NAMALWA (cell line): ENCODE data around the gene RARA.
A peak's percentile ranks its signal among the peaks of the same experiment; 100 is the strongest.

Experiments
- DNase-seq: peaks from one replicate; pipeline ENCODE4 v3.0.0-alpha.2; 2015; ENCODE audit warnings: low spot score

Gene RARA

DNA sequence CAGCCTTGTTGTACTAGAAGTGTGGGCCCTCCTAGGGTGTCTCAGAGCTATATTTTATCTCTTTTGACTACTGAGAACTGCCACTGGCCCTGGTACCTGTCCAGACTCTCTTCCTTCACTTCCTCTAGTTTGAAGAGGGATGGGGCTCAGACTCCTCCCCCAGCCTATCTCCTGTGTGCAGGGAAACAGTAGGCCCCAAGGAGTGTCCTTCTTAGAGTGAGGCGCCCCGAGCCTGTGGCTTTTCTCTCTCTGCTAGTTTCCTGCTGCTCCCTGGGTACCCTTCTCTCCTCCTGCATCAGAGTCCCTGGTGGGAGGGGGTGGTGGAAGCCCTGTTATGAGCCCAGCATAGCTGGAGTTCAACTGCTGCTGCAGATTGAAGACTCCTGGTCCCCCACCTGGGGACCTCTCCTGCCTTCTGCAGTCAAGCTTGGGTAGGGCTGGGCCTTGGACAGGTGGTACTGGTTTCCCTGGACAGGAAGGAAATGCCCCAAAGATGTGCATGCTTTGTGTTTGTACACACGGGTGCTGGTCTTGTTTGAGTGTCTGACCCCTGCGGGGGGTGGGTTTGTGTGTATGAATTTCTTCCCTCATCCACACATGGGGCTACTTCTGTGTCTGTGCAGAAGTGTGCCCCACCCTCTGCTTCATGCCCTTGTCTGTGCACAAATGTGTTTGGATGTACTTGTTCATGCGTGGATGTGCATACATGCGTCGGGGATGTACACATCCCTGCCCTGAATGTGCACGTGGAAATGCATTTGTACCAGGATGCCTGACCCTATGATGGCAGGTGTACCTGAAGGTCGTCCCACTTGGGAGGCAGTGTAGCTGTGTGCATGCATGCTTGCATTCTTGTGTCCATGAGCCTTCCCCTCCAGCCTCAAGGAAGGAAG is 6.9 kb downstream of the RARA start:
- DNase-seq = no peak

- no peak for DNase-seq
Observed at GRCh38 chr17:40316571-40317344, 7.8 kb downstream of the RARA start.

- peak; percentile 74 for DNase-seq
Observed at GRCh38 chr17:40317345-40317873, 8.4 kb downstream of the RARA start.

DNA sequence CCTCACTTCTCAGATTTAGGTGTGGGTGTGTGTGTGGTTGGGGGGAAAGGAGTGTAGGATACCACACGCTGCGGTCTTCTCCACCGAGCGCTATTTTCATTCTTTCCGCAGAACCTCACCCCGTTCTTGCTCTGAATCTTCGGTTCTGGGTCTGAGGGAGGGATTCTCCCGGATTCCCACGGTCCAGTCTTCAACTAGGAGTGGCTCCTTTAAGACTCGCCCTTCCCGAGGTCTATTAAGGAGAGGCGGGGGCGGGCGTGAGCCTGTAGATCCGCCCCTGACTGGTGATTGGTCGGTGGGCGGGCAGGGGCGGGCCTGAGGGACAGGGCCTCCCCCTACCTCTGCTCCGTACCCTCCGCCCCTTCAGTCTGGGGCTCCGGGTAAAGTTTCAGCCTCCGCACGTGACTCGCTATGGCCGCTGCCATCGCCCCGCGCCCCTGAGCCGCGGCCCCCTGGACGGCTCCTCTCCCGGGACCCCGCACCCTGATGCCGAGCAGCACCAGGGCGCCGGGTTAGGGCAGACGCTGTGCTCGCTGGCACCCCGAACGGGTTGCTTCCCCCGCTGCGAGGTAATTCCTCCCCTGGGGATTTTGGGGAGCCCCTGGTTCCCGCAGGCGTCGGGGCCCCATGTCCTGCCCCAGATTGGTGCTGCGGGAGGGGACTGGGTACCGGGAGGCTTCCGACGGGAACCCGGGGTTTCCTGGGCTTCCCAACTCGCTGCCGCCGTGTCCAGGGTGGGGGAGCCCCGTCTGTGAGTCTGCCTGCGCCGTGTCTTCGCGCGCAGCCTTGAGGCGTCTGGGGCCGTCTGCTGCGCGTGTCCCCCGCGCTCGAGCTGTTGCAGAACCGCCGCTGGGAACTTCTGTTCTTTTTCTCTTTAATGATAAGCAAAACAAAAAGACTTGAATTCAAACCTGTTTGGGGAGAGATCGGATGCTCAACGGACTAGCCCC is 9.2 kb downstream of the RARA start:
- DNase-seq = peak; percentile 95

GRCh38 chr17:40318830-40319391 is 9.9 kb downstream of the RARA start:
- no peak for DNase-seq

DNA sequence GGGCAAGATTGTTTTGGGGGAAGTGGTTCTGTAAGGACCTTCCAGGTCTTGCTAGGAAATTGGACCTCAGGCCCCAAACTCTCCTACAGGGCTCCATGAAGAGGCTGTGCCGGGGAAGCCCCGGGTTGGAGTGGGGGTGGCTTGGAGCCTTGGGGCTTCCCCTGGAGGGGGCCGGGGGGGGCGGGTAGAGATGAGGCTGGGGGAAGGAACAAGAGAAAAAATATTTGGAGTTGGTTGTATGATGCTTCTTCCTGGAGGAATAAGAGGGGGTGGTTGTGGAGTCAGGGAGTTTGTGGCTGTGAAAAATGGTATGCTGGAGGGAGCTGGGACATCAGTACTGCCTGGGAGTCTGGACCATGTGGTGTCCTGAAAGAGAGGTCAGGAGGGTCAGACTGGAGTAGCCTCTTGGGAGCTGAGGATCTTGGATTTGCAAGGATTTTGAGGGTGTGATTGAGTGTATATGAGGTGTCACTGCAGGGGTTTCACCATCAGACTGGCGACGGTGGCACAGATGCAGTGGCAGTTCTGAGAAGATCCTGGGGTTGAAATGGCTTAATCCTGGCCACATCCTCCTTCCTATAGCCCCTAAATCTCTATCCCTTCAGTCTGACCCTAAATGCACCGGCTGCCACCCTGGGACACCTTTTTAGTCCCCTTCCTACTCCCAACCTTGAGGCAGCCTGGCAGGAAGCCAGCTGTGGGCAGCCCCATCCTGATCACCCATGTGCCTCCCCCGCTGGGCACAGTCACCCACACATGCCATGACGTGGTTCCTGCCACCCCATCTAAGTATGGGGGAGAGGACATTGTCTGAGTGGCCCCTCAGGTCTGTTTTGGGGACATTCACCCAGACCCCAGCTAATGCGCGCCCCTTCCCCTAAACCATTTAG is 10.9 kb downstream of the RARA start:
- DNase-seq = no peak

- DNase-seq = no peak
Observed at GRCh38 chr17:40320756-40321523, 12.0 kb downstream of the RARA start.

DNA sequence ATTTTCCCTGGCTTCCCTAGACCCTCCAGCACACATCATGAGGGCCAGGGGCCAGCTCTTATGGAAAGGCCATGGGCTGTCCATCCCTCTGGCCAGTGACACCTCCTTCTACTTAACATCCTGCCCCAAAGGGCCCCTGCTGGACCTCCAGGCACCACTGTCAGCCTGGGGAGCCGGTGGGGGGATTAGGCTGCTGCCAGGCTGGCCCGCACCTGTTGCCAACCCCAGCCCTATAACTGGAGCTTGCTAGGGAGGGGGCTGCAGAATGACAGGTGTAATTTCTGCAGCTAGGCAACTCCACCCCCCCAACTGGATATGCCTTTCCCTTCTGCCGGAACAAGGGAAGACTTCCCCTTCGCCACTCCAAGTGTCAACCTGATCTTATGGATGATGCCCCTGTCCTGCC is 12.5 kb downstream of the RARA start:
- no peak for DNase-seq

GRCh38 chr17:40321961-40322357 is 13.0 kb downstream of the RARA start:
- no peak for DNase-seq

GRCh38 chr17:40322358-40323315 is 13.7 kb downstream of the RARA start:
- peak; percentile 95 for DNase-seq

GRCh38 chr17:40323391-40324381 is 14.7 kb downstream of the RARA start:
- peak; percentile 41 for DNase-seq

- peak; percentile 46 for DNase-seq
Observed at GRCh38 chr17:40325156-40326013, 16.4 kb downstream of the RARA start.

DNA sequence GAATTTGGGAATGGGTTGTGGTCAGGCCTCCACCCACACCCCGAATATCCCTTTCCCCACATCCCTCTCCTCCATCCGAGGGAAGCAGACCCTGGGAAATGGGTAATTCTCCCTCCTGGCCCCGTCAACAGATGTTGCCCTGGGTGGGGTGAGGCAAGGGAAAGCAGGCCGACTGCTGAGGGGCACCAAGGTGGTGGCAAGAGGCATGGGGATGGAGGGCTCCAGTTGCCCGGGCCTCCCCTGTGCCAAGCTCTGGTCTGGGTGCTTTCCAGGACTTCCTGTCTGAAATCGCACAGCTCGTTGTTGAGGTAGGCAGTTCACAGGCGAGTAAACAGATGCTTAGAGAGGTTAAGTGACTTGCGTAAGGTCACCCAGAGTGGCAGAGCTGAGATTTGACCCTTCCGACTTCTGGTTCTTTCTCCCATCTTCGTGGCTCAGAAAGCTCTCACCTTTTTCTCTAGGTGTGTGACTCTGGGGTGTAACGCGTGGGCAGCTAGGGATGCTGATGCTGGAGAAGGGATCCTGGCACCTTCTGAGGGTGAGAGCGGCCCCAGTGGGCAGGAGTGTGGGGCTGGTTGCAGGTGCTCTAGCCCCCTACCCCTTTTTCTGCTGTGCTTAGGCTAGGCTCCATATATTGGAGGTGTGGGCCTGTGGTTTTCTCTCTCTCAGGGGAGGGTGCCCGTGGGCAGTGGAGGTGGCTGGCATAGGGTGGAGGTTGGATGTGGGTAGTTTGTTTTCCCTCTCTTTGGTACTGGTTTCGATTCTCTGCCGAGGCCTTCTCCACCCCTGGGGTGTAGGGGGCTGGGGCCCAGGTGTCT is 17.2 kb downstream of the RARA start:
- peak; percentile 72 for DNase-seq

- no peak for DNase-seq
Observed at GRCh38 chr17:40326832-40327199, 17.8 kb downstream of the RARA start.

GRCh38 chr17:40327244-40327729 is 18.3 kb downstream of the RARA start:
- DNase-seq = peak; percentile 37
